Body of pancreas (tissue), 4 donors: ENCODE results near the gene INPP5D.

Source experiments
- CTCF ChIP-seq, 7 experiments: fragments of 450-650 bp in 4 of 7; fragments of 200-600 bp in 3 of 7; sonication (generic) in 3 of 7; IDR thresholded peaks; one replicate each; pipeline ENCODE4 v1.5.1; 2016 to 2019; ENCODE audit warnings: antibody characterized with exemption in 7 of 7
- POLR2A ChIP-seq, 3 donors: fragments of 450-650 bp; IDR thresholded peaks; one replicate each; pipeline ENCODE4 v1.6.1; 2016; ENCODE audit warnings: antibody characterized with exemption in 3 of 3, mild to moderate bottlenecking in 2 of 3

DNA sequence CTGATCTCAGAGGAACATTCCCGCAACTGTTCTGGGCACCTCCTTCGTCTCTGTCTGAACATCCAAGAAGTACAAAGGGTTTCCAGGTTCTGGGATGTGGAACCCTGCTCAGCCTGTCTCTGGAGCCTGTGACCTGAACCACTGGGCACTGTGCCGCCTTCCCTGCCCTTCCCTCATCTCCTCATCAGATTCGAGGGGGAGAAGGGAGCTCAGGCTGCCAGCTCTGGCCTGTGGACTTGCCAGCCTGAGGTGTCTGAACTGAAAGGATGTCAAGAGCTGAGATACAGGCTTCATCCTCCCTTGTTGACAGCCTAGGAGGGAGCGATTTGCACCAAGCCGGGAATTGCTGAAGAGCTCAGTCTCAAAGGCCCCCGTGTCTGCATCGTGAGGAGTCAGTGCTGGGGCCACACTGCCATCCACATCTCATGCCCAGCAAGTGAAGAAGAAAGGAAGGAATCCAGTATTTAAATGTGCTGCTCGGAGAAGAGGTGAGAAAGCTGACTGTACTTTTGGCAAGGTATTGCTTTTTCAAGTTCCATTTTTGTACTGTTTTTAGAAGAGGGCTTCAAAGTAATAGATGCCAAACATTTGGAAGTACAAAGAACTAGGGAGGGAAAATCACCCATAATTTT lies 15.1 kb upstream of the INPP5D start:
- TF ChIP-seq CTCF (IDR thresholded peaks at IDR 0.05) (no peak), POLR2A (IDR thresholded peaks at IDR 0.05) (no peak)
